ENCODE data around the gene ARFGAP1. TPM values are rescaled to one million over a fixed set of nuclear protein-coding genes. Genes with fewer than 3 reads are reported as not detected.

The ARFGAP1 gene
- polyA plus RNA-seq, 2 donors, result 33.3 to 76.1 TPM

DNA sequence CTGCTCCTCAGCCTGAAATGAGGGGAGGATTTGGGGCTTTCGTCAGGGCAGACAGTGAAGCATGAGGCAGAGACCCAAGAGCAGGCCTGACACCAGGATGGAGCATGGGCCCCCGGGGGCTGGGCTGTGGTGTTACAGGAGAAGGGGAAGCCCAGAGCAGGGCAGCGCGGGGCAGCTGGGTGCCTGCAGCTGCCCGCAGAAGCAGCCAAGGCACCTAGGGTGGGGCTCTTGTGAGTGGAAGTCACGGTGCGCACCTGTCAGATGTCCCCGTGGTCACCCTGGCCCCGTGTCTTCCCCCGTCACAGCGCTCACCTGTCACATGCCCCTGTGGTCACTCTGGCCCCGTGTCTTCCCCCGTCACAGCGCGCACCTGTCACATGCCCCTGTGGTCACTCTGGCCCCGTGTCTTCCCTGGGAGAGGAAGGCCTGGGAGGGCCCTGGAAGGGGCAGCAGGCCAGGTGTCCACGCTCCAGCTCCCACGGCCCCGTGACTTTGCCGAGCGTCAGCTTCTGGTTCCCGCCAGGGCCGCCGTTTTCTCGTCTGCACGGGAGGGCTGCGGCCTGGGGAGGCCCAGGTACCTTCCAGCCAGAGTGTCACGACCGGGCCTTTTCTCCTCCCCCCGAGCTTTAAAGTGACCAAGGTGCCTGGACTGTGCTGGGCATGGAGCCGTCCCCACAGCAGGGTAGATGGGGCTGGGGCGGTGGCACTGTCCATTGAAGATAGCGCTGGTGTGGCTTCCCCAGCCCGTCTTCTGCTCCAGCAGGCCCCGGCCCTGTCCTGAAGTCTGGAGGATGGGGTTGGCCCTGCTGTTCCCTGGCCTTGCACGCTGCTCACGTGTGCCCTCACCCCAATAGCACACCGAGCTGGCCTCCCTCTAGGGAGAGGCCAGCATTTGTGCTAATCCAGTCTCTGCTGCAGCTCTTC, 9.4 kb downstream of the ARFGAP1 start:
- Histone ChIP-seq H3K9me3 (ENCODE audit: control insufficient read depth in 2 of 2, insufficient read depth in 1 of 2, low read depth in 1 of 2, low read length in 1 of 2) (no peaks in the 10 kb centered on the region), H3K4me3 (ENCODE audit: low read depth in 1 of 2, low read length in 2 of 2) (no peak overlapping the region), H3K27me3 (ENCODE audit: control insufficient read depth in 1 of 2, insufficient read depth in 2 of 2, low read length in 2 of 2) (no peaks in the 10 kb centered on the region), H3K36me3 (ENCODE audit: control insufficient read depth in 2 of 2, insufficient read depth in 2 of 2, low read length in 1 of 2) (peaks cover 10 to 69% of the 10 kb centered on the region in 2 donors), H3K27ac (ENCODE audit: low read depth in 2 of 2, low read length in 1 of 2) (no peak overlapping the region), H3K4me1 (ENCODE audit: control insufficient read depth in 2 of 2, insufficient read depth in 2 of 2, low read length in 1 of 2) (no peaks in the 10 kb centered on the region)
- WGBS, 2 donors, result 91 to 92% methylated on average over 33 to 38 of the region's 38 CpGs

DNA sequence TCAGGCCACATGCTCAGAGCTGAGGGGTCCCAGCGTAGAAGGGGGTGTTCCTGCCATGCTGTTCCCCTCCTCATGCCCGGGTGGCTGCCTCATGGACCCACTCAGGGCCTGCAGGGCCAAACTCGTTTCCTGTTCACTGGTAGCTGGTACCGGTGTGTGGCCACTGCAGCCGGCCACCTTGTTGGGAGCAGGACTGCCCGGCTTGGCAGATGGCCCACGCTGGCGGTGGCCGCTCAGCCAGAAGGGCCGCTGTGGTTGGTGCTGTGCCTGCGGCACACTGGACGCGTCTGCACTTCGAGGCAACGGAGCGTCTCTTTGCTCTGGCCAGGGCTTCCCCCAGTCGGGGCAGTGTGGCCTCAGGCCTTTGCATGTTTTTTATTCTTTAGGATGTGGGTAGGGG, 10.3 kb downstream of the ARFGAP1 start:
- H3K9me3 ChIP-seq (ENCODE audit: control insufficient read depth in 2 of 2, insufficient read depth in 1 of 2, low read depth in 1 of 2, low read length in 1 of 2), result no peaks in the 10 kb centered on the region
- H3K4me1 ChIP-seq (ENCODE audit: control insufficient read depth in 2 of 2, insufficient read depth in 2 of 2, low read length in 1 of 2), result no peaks in the 10 kb centered on the region
- H3K27me3 ChIP-seq (ENCODE audit: control insufficient read depth in 1 of 2, insufficient read depth in 2 of 2, low read length in 2 of 2), result no peaks in the 10 kb centered on the region
- H3K4me3 ChIP-seq (ENCODE audit: low read depth in 1 of 2, low read length in 2 of 2), result no peak overlapping the region
- 91 to 96% methylated on average over 17 of the region's 17 CpGs for WGBS, 2 donors
- H3K36me3 ChIP-seq (ENCODE audit: control insufficient read depth in 2 of 2, insufficient read depth in 2 of 2, low read length in 1 of 2), result peaks cover 4 to 68% of the 10 kb centered on the region in 2 donors
- H3K27ac ChIP-seq (ENCODE audit: low read depth in 2 of 2, low read length in 1 of 2), result no peak overlapping the region

GRCh38 chr20:63283397-63284082, 10.9 kb downstream of the ARFGAP1 start:
- H3K4me1 ChIP-seq (ENCODE audit: control insufficient read depth in 2 of 2, insufficient read depth in 2 of 2, low read length in 1 of 2), result no peaks in the 10 kb centered on the region
- H3K27me3 ChIP-seq (ENCODE audit: control insufficient read depth in 1 of 2, insufficient read depth in 2 of 2, low read length in 2 of 2), result no peaks in the 10 kb centered on the region
- H3K4me3 ChIP-seq (ENCODE audit: low read depth in 1 of 2, low read length in 2 of 2), result no peak overlapping the region
- peaks cover 4 to 69% of the 10 kb centered on the region in 2 donors for H3K36me3 ChIP-seq (ENCODE audit: control insufficient read depth in 2 of 2, insufficient read depth in 2 of 2, low read length in 1 of 2)
- H3K27ac ChIP-seq (ENCODE audit: low read depth in 2 of 2, low read length in 1 of 2), result no peak overlapping the region
- 90 to 92% methylated on average over 33 of the region's 33 CpGs for WGBS, 2 donors
- H3K9me3 ChIP-seq (ENCODE audit: control insufficient read depth in 2 of 2, insufficient read depth in 1 of 2, low read depth in 1 of 2, low read length in 1 of 2), result no peaks in the 10 kb centered on the region

GRCh38 chr20:63284083-63284440, 11.4 kb downstream of the ARFGAP1 start:
- no peaks in the 10 kb centered on the region for H3K27me3 ChIP-seq (ENCODE audit: control insufficient read depth in 1 of 2, insufficient read depth in 2 of 2, low read length in 2 of 2)
- H3K9me3 ChIP-seq (ENCODE audit: control insufficient read depth in 2 of 2, insufficient read depth in 1 of 2, low read depth in 1 of 2, low read length in 1 of 2), result no peaks in the 10 kb centered on the region
- WGBS, 2 donors, result 71 to 77% methylated on average over 14 of the region's 14 CpGs
- peaks cover 4 to 70% of the 10 kb centered on the region in 2 donors for H3K36me3 ChIP-seq (ENCODE audit: control insufficient read depth in 2 of 2, insufficient read depth in 2 of 2, low read length in 1 of 2)
- no peaks in the 10 kb centered on the region for H3K4me1 ChIP-seq (ENCODE audit: control insufficient read depth in 2 of 2, insufficient read depth in 2 of 2, low read length in 1 of 2)
- H3K4me3 ChIP-seq (ENCODE audit: low read depth in 1 of 2, low read length in 2 of 2), result no peak overlapping the region
- H3K27ac ChIP-seq (ENCODE audit: low read depth in 2 of 2, low read length in 1 of 2), result no peak overlapping the region

DNA sequence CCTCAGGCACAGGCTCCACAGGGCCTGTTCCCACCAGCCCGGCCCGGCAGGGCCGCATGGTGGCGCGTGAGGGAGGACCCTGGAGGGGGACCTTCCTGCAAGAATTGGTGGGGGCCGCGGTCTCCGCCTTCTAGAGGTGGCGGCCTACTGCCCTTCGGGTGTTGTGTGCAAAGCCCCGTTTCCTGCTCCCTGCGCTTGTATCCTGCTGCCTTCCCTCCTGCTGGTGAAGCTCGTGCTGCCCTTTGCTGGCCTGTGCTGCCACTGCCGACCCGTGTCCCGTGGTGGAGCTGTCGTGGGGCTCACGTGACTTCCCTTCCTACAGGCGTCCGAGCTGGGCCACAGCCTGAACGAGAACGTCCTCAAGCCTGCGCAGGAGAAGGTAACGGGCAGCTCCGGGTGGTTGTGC, 11.9 kb downstream of the ARFGAP1 start:
- WGBS, 2 donors, result 84 to 88% methylated on average over 25 of the region's 25 CpGs
- Histone ChIP-seq H3K9me3 (ENCODE audit: control insufficient read depth in 2 of 2, insufficient read depth in 1 of 2, low read depth in 1 of 2, low read length in 1 of 2) (no peaks in the 10 kb centered on the region), H3K27ac (ENCODE audit: low read depth in 2 of 2, low read length in 1 of 2) (no peak overlapping the region), H3K36me3 (ENCODE audit: control insufficient read depth in 2 of 2, insufficient read depth in 2 of 2, low read length in 1 of 2) (peaks cover 4 to 72% of the 10 kb centered on the region in 2 donors), H3K4me1 (ENCODE audit: control insufficient read depth in 2 of 2, insufficient read depth in 2 of 2, low read length in 1 of 2) (no peaks in the 10 kb centered on the region), H3K27me3 (ENCODE audit: control insufficient read depth in 1 of 2, insufficient read depth in 2 of 2, low read length in 2 of 2) (no peaks in the 10 kb centered on the region), H3K4me3 (ENCODE audit: low read depth in 1 of 2, low read length in 2 of 2) (no peak overlapping the region)

DNA sequence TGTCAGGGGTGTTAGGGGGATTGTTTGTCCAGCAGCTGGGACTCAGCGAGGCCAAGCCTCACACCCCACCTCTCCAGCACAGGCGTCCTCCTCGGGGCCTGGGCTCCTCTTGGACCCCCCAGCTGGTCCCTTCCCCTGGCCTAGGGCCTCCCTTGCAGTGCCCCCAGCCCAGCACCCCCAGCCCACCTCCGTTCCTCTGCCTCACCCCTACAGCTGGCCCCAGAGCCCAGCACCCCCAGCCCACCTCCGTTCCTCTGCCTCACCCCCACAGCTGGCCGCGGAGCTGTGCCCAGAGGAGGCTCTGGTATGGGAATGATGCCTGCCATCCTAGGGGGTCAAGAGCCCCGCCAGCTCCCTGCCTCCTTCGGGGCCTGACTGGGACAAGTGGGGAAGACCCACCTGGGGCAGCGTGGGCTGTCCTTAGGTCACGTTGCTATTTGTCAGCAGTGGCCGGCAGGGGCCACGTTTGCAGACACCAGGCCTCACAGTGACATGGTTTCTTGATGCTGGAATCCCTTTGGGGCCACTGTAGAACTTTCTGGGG, 12.4 kb downstream of the ARFGAP1 start:
- 82 to 86% methylated on average over 13 of the region's 13 CpGs for WGBS, 2 donors
- peaks cover 4 to 72% of the 10 kb centered on the region in 2 donors for H3K36me3 ChIP-seq (ENCODE audit: control insufficient read depth in 2 of 2, insufficient read depth in 2 of 2, low read length in 1 of 2)
- no peaks in the 10 kb centered on the region for H3K4me1 ChIP-seq (ENCODE audit: control insufficient read depth in 2 of 2, insufficient read depth in 2 of 2, low read length in 1 of 2)
- no peak overlapping the region for H3K27ac ChIP-seq (ENCODE audit: low read depth in 2 of 2, low read length in 1 of 2)
- no peaks in the 10 kb centered on the region for H3K27me3 ChIP-seq (ENCODE audit: control insufficient read depth in 1 of 2, insufficient read depth in 2 of 2, low read length in 2 of 2)
- H3K4me3 ChIP-seq (ENCODE audit: low read depth in 1 of 2, low read length in 2 of 2), result no peak overlapping the region
- H3K9me3 ChIP-seq (ENCODE audit: control insufficient read depth in 2 of 2, insufficient read depth in 1 of 2, low read depth in 1 of 2, low read length in 1 of 2), result no peaks in the 10 kb centered on the region

GRCh38 chr20:63285636-63286615, 13.3 kb downstream of the ARFGAP1 start:
- Histone ChIP-seq H3K36me3 (ENCODE audit: control insufficient read depth in 2 of 2, insufficient read depth in 2 of 2, low read length in 1 of 2) (peaks cover 4 to 68% of the 10 kb centered on the region in 2 donors), H3K27ac (ENCODE audit: low read depth in 2 of 2, low read length in 1 of 2) (no peak overlapping the region), H3K4me3 (ENCODE audit: low read depth in 1 of 2, low read length in 2 of 2) (no peak overlapping the region), H3K27me3 (ENCODE audit: control insufficient read depth in 1 of 2, insufficient read depth in 2 of 2, low read length in 2 of 2) (no peaks in the 10 kb centered on the region), H3K4me1 (ENCODE audit: control insufficient read depth in 2 of 2, insufficient read depth in 2 of 2, low read length in 1 of 2) (peaks cover 0 to 2% of the 10 kb centered on the region in 2 donors), H3K9me3 (ENCODE audit: control insufficient read depth in 2 of 2, insufficient read depth in 1 of 2, low read depth in 1 of 2, low read length in 1 of 2) (no peaks in the 10 kb centered on the region)
- 91 to 92% methylated on average over 44 of the region's 44 CpGs for WGBS, 2 donors

DNA sequence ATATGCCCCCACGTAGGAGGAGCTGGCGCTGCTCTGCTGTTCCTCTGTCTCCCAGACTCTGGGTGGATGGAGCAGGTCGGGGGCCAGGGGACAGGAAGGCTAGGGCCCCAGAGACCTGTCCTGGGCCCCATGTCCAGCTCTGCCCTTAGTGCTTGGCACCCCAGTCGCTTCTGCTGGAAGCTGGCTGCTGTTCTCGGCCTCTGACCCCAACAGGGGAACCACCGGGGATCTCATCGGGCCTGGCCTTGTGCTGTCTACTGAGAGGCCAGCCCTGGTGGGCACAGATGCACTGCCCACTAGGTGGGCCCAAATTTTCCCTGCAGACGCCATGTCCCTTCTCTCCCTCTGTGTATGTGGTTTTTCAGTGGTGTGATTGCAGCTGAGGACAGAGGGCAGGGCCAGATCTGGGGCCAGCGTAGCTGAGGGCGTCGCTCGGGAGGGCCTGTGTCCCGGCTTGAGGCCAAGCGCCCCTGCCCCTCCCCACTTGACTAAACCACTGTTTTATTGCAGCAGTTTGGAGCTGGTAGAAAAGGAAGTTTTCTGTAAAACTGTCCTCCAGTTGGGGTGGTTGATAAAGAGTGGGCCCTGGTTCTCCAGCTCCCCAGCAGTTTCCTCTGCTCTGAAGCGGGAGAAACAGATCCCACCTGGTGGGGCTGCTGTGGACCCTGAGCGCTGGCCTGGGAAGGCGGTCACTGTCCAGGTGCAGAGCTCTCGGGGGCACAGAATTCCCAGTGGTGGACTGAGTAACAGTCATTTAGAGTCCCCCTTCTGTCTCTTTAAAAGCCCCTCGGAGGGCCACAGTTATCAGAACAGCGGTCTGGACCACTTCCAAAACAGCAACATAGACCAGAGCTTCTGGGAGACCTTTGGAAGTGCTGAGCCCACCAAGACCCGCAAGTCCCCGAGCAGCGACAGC, 14.4 kb downstream of the ARFGAP1 start:
- H3K27ac ChIP-seq (ENCODE audit: low read depth in 2 of 2, low read length in 1 of 2), result no peak overlapping the region
- 84% methylated on average over 22 to 23 of the region's 23 CpGs for WGBS, 2 donors
- no peaks in the 10 kb centered on the region for H3K27me3 ChIP-seq (ENCODE audit: control insufficient read depth in 1 of 2, insufficient read depth in 2 of 2, low read length in 2 of 2)
- H3K9me3 ChIP-seq (ENCODE audit: control insufficient read depth in 2 of 2, insufficient read depth in 1 of 2, low read depth in 1 of 2, low read length in 1 of 2), result no peaks in the 10 kb centered on the region
- H3K4me1 ChIP-seq (ENCODE audit: control insufficient read depth in 2 of 2, insufficient read depth in 2 of 2, low read length in 1 of 2), result peaks cover 0 to 2% of the 10 kb centered on the region in 2 donors
- H3K4me3 ChIP-seq (ENCODE audit: low read depth in 1 of 2, low read length in 2 of 2), result no peak overlapping the region
- peaks cover 4 to 57% of the 10 kb centered on the region in 2 donors for H3K36me3 ChIP-seq (ENCODE audit: control insufficient read depth in 2 of 2, insufficient read depth in 2 of 2, low read length in 1 of 2)
